Measurements from ENCODE around the gene SLC2A11.
A peak's percentile ranks its signal among the peaks of the same experiment; 100 is the strongest.

The SLC2A11 gene

DNA sequence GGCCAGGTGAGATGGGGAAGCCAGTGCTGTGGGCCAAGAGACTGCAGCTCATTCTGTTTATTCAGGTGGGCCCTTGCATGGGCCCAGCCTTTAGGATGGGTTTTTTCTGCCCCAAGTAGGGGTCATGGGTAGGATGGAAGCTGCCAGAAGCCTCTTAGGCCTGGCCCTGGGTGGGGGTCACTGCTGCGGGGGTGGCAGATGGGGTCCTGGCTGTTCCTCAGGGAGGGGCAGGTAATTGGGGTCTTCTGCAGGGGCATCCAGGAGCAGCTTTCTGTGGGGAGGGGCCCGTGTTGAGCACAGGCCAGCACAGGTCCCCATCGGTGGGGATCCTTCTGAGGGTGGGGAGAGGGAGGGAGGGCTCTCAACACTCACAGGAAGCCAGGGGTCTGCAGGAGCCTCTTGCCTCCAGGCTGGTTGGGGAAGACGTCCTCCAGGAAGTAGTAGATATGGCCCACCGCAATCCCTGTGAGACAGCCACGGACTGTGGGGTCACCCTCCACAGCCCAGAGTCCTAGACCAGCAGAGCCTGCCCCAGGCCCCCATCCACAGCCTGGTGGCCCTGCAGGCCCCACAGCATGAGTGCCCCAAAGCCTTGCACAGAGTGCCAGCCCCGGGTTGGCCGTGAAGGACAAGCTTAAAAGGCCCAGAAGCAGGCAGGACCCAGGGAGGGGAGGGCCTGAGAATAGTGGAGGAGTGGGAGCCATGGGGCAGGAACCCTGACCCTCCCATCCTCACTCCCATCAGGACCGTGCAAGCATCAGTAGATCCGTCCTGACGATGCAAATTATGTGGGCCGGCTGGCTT is 20.8 kb upstream of the SLC2A11 start:
- no peak for DNase-seq (ENCODE audit: extremely low read depth, low read depth)
- TF ChIP-seq, protein P1, sequence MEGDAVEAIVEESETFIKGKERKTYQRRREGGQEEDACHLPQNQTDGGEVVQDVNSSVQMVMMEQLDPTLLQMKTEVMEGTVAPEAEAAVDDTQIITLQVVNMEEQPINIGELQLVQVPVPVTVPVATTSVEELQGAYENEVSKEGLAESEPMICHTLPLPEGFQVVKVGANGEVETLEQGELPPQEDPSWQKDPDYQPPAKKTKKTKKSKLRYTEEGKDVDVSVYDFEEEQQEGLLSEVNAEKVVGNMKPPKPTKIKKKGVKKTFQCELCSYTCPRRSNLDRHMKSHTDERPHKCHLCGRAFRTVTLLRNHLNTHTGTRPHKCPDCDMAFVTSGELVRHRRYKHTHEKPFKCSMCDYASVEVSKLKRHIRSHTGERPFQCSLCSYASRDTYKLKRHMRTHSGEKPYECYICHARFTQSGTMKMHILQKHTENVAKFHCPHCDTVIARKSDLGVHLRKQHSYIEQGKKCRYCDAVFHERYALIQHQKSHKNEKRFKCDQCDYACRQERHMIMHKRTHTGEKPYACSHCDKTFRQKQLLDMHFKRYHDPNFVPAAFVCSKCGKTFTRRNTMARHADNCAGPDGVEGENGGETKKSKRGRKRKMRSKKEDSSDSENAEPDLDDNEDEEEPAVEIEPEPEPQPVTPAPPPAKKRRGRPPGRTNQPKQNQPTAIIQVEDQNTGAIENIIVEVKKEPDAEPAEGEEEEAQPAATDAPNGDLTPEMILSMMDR (IDR thresholded peaks at IDR 0.05; ENCODE audit: low read depth, low read length, missing control alignments): no peak
- no peak overlapping the region for H3K4me3 ChIP-seq (replicated peaks; ENCODE audit: low read depth, low read length)

DNA sequence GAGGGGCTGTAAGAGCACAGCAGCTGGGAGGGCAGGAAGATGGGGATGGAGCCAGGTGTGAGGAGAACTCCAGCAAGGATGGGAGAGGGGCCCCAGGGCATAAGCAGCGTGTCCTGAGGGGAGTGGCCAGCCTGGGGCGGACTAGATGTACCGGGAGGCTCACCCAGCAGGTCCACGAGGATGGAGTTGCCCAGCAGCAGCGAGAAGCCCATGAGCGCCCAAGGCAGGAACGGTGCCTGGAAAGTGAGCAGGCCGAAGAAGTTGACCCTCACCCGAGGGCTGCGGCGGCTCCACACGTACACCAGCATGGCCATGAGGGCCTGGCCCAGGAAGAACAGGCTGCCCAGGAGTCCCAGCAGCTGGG is 20.2 kb upstream of the SLC2A11 start:
- no peak overlapping the region for H3K4me3 ChIP-seq (replicated peaks; ENCODE audit: low read depth, low read length)
- TF ChIP-seq, protein P1 (IDR thresholded peaks at IDR 0.05; ENCODE audit: low read depth, low read length, missing control alignments): no peak
- DNase-seq (ENCODE audit: extremely low read depth, low read depth): no peak

DNA sequence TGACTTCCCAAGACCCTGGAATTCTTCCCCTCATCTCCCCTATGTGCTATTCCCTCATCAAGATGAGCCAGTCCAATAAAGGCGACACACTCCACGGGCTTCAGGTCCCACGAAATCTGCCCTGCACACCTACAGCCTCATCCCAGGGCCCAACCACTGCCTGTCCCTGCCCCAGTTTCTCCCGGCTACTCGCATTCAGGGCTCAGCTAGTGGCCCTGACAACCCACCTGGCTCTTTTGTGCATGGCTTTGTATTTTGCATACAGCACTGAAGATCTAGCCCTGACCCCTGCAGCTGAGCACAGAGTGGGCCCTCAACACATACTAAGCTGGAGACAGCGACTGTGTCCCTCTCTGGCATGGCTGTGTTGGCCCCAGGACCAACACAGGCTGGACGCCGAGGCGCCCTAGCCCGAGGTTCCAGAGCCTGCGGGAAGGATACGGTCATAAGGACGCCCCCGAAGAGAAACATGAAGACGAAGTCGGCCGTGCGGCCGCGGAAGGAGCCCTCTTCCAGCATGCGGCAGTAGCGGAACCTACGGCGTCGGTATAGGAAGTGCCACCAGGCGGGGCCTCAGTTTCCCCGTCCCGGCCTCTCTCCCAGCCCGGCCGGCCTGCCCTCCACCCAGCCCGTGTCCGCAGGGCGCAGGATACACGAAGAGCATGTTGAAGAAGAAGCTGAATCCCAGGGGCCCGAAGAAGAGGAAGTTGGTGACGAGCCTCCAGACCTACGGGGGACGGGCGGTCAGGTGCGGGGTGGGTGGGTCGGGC is 19.6 kb upstream of the SLC2A11 start:
- H3K4me3 ChIP-seq (replicated peaks; ENCODE audit: low read depth, low read length): peak overlapping the region; percentile 30
- DNase-seq (ENCODE audit: extremely low read depth, low read depth): no peak
- TF ChIP-seq, protein P1 (IDR thresholded peaks at IDR 0.05; ENCODE audit: low read depth, low read length, missing control alignments): no peak

DNA sequence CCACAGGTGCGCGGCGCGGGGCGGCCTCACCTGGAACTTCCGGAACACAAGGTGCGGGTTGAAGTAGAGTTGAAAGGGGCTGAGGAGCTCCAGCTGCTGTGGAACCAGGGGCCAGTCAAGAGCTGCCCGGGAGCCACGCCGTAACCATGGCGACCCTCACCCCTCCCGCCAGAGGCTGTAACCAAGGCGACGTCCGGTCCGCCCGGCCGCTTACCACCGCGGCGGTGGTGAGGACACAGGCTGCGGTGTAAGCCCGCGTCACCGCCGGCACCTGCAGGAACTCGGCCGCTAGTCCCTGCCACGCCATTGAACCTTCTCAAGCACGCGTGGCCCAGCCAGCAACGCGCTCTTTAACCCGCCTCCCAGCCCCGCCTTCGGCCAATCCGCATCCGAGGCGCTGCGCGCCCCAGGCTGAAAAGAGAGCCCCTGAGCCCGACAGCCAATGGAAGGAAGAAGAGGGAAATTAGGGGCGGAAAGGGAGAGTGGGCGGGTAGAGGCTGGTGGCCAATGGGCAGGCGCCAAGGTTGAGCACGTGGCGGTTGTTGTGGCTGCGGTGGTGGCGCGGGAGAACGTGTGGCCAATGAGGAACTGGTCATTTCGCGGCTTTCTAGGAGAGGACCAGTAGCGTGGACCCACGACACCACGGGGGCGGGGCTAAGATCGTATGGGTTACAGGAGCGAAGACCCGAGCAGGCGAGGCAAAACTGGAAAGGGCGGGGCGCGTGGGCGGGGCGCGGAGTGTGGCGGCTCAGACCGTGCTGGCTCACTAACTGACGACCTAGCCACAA is 18.8 kb upstream of the SLC2A11 start, which contains the start of gene DERL3:
DERL3 (minus strand) TSS at position 326 of the 788 bp plus-strand sequence; CDS start at position 307, 19 bp downstream.
- DNase-seq (ENCODE audit: extremely low read depth, low read depth): peak; percentile 86
- TF ChIP-seq, protein P1 (IDR thresholded peaks at IDR 0.05; ENCODE audit: low read depth, low read length, missing control alignments): no peak
- H3K4me3 ChIP-seq (replicated peaks; ENCODE audit: low read depth, low read length): peak within 1 kb of the TSS; percentile 30

DNA sequence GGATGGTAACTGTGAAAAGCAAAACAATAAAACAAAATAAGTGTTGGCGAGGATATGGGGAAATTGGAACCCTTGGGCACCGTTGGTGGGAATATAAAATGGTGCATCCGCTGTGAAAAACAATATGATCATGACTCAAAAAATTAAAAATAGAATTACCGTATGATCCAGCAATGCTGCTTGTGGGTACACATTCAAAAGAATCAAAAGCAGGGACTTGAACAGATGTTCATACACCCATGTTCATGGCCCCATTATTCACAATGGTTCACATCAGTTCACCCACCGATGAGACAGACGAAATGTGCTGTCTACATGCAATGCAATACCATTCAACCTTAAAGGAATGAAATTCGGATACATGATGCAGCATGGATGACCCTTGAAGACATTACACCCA is 17.6 kb upstream of the SLC2A11 start:
- TF ChIP-seq, protein P1 (IDR thresholded peaks at IDR 0.05; ENCODE audit: low read depth, low read length, missing control alignments): no peak
- no peak overlapping the region for H3K4me3 ChIP-seq (replicated peaks; ENCODE audit: low read depth, low read length)
- DNase-seq (ENCODE audit: extremely low read depth, low read depth): no peak

DNA sequence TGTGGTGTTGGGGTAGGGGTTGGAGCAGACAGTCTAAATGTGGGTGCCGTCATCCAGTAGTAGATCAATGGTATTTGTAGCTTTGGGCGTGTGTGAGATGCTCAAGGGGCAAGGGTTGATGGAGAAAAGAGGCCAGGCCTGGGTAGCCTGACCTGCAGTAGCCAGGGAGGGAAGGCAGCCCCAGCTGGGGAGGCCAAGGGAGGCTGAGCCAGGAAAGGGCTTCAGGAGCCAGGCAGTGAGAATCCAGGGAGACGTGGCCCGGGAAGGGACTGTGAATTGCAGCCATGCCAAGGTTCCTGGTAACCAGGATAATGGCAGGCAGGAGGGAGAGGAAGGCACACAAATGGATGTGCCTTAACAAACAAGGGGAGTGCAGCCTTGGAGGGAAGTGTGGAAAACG is 16.4 kb upstream of the SLC2A11 start:
- no peak for DNase-seq (ENCODE audit: extremely low read depth, low read depth)
- H3K4me3 ChIP-seq (replicated peaks; ENCODE audit: low read depth, low read length): no peak overlapping the region
- TF ChIP-seq, protein P1 (IDR thresholded peaks at IDR 0.05; ENCODE audit: low read depth, low read length, missing control alignments): no peak
